ENCODE results near the gene CCDC136.

DNA sequence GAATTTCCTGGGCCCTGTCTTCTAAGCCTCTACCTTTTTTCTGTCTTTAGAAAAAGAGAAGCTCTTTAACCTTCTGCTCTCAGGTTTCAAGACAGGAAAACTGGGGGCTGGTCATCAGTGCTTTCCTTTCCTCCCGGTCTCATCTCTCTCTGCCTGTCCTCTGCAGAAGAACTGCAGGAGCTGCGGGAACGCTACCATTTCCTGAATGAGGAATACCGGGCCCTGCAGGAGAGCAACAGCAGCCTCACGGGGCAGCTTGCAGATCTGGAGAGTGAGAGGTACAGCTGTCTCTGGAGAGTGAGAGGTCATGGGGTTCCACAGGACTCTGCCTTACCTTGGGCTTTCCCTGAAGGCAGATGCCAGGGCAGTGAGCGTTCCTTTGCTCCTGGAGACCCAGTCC is 12.7 kb downstream of the CCDC136 start:
- TF ChIP-seq POLR2AphosphoS5 (IDR thresholded peaks at IDR 0.05) (no peak), POLR2A (IDR thresholded peaks at IDR 0.05) (no peak)
- TF ChIP-seq, protein P1, sequence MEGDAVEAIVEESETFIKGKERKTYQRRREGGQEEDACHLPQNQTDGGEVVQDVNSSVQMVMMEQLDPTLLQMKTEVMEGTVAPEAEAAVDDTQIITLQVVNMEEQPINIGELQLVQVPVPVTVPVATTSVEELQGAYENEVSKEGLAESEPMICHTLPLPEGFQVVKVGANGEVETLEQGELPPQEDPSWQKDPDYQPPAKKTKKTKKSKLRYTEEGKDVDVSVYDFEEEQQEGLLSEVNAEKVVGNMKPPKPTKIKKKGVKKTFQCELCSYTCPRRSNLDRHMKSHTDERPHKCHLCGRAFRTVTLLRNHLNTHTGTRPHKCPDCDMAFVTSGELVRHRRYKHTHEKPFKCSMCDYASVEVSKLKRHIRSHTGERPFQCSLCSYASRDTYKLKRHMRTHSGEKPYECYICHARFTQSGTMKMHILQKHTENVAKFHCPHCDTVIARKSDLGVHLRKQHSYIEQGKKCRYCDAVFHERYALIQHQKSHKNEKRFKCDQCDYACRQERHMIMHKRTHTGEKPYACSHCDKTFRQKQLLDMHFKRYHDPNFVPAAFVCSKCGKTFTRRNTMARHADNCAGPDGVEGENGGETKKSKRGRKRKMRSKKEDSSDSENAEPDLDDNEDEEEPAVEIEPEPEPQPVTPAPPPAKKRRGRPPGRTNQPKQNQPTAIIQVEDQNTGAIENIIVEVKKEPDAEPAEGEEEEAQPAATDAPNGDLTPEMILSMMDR (IDR thresholded peaks at IDR 0.05): no peak

Data from breast epithelium (tissue), 3 donors.